Muscle layer of duodenum (tissue), 2 donors: ENCODE results near the gene TXN2.

Experiments used
- H3K27ac ChIP-seq: one replicate; pipeline ENCODE4 v1.7.0; 2013; ENCODE audit warnings: mild to moderate bottlenecking, low read length
- H3K27me3 ChIP-seq: one replicate; pipeline ENCODE4 v1.7.0; 2013; ENCODE audit warnings: low read depth, mild to moderate bottlenecking, control low read depth, low read length
- H3K36me3 ChIP-seq, 2 donors: one replicate each; pipeline ENCODE4 v1.7.0; 2013; ENCODE audit warnings: low read length in 2 of 2, control low read depth in 1 of 2, mild to moderate bottlenecking in 1 of 2; ENCODE audit not compliant: insufficient read depth in 2 of 2, control insufficient read depth in 1 of 2
- H3K4me1 ChIP-seq, 2 donors: one replicate each; pipeline ENCODE4 v1.7.0; 2013; ENCODE audit warnings: low read length in 2 of 2, mild to moderate bottlenecking in 2 of 2, control low read depth in 1 of 2, moderate library complexity in 1 of 2; ENCODE audit not compliant: insufficient read depth in 2 of 2, control insufficient read depth in 1 of 2
- H3K4me3 ChIP-seq, 2 donors: one replicate each; pipeline ENCODE4 v1.7.0; 2013; ENCODE audit warnings: low read length in 2 of 2, low read depth in 1 of 2, mild to moderate bottlenecking in 1 of 2
- H3K9me3 ChIP-seq, 2 donors: one replicate each; pipeline ENCODE4 v1.7.0; 2013; ENCODE audit warnings: low read length in 2 of 2, control low read depth in 1 of 2, mild to moderate bottlenecking in 1 of 2; ENCODE audit not compliant: control insufficient read depth in 1 of 2
- donor health status: healthy.

Gene TXN2

GRCh38 chr22:36465232-36466021, 16.0 kb downstream of the TXN2 start:
- no peaks in the 10 kb centered on the region for H3K27me3 ChIP-seq
- no peak overlapping the region for H3K4me3 ChIP-seq
- H3K9me3 ChIP-seq, result no peaks in the 10 kb centered on the region
- H3K4me1 ChIP-seq, result peaks cover 7 to 25% of the 10 kb centered on the region in 2 donors
- H3K36me3 ChIP-seq, result peaks cover 9 to 11% of the 10 kb centered on the region in 2 donors
- H3K27ac ChIP-seq, result peak overlapping the region; percentile 85

- H3K4me3 ChIP-seq, result no peak overlapping the region
- H3K4me1 ChIP-seq, result peaks cover 7 to 20% of the 10 kb centered on the region in 2 donors
- H3K36me3 ChIP-seq, result peaks cover 9 to 11% of the 10 kb centered on the region in 2 donors
- H3K27me3 ChIP-seq, result no peaks in the 10 kb centered on the region
- no peaks in the 10 kb centered on the region for H3K9me3 ChIP-seq
- H3K27ac ChIP-seq, result peak overlapping the region; percentile 85
Measured at GRCh38 chr22:36464715-36465231, 16.7 kb downstream of the TXN2 start.

- Histone ChIP-seq H3K27ac (no peak overlapping the region), H3K9me3 (no peaks in the 10 kb centered on the region), H3K4me3 (no peak overlapping the region), H3K4me1 (peaks cover 7 to 11% of the 10 kb centered on the region in 2 donors), H3K27me3 (no peaks in the 10 kb centered on the region), H3K36me3 (peaks cover 9 to 11% of the 10 kb centered on the region in 2 donors)
Measured at GRCh38 chr22:36463783-36464184, 17.7 kb downstream of the TXN2 start.

GRCh38 chr22:36461665-36462649, 19.5 kb downstream of the TXN2 start:
- H3K27ac ChIP-seq, result peak overlapping the region; percentile 35
- H3K36me3 ChIP-seq, result peaks cover 3% of the 10 kb centered on the region in 2 donors
- peaks cover 0 to 4% of the 10 kb centered on the region in 2 donors for H3K4me1 ChIP-seq

GRCh38 chr22:36460202-36460601, 21.2 kb downstream of the TXN2 start:
- Histone ChIP-seq H3K27ac (no peak overlapping the region), H3K4me1 (peaks cover 4 to 6% of the 10 kb centered on the region in 2 donors), H3K27me3 (no peaks in the 10 kb centered on the region), H3K4me3 (no peak overlapping the region), H3K9me3 (no peaks in the 10 kb centered on the region), H3K36me3 (no peaks in the 10 kb centered on the region)

More at GRCh38 chr22:36461665-36462649, 19.5 kb downstream of the TXN2 start:
- no peaks in the 10 kb centered on the region for H3K9me3 ChIP-seq
- H3K27me3 ChIP-seq, result no peaks in the 10 kb centered on the region
- peak overlapping the region in 1 of 2 donors; percentile 17 for H3K4me3 ChIP-seq

GRCh38 chr22:36457688-36458450, 23.6 kb downstream of the TXN2 start:
- no peaks in the 10 kb centered on the region for H3K9me3 ChIP-seq
- no peaks in the 10 kb centered on the region for H3K36me3 ChIP-seq
- H3K4me3 ChIP-seq, result no peak overlapping the region
- H3K27ac ChIP-seq, result peak overlapping the region; percentile 83
- H3K4me1 ChIP-seq, result peaks cover 4 to 6% of the 10 kb centered on the region in 2 donors
- no peaks in the 10 kb centered on the region for H3K27me3 ChIP-seq

- Histone ChIP-seq H3K4me1 (peaks cover 4 to 12% of the 10 kb centered on the region in 2 donors), H3K36me3 (no peaks in the 10 kb centered on the region), H3K4me3 (no peak overlapping the region), H3K9me3 (no peaks in the 10 kb centered on the region), H3K27me3 (no peaks in the 10 kb centered on the region), H3K27ac (no peak overlapping the region)
Measured at GRCh38 chr22:36456464-36456845, 25.0 kb downstream of the TXN2 start.

GRCh38 chr22:36455571-36456463, 25.6 kb downstream of the TXN2 start:
- H3K27ac ChIP-seq, result peak overlapping the region; percentile 92
- H3K9me3 ChIP-seq, result no peaks in the 10 kb centered on the region
- peaks cover 10 to 12% of the 10 kb centered on the region in 2 donors for H3K4me1 ChIP-seq
- no peaks in the 10 kb centered on the region for H3K36me3 ChIP-seq
- no peaks in the 10 kb centered on the region for H3K27me3 ChIP-seq
- H3K4me3 ChIP-seq, result peak overlapping the region; percentile 12 to 66

- H3K4me3 ChIP-seq, result peak overlapping the region; percentile 66 to 69
- H3K27ac ChIP-seq, result peak overlapping the region; percentile 92
- peaks cover 10 to 12% of the 10 kb centered on the region in 2 donors for H3K4me1 ChIP-seq
- no peaks in the 10 kb centered on the region for H3K27me3 ChIP-seq
- H3K9me3 ChIP-seq, result no peaks in the 10 kb centered on the region
- no peaks in the 10 kb centered on the region for H3K36me3 ChIP-seq
Measured at GRCh38 chr22:36454916-36455570, 26.4 kb downstream of the TXN2 start.
